Large intestine (tissue), 3 donors: ENCODE data around the gene ANKRD44. TPM values are rescaled to one million over a fixed set of nuclear protein-coding genes. Genes with fewer than 3 reads are reported as not detected.

Experiments
- DNase-seq, 2 donors: peaks; one replicate each; pipeline versions ENCODE4 v3.0.0 to v3.0.0-alpha.2; 2013
- H3K27ac ChIP-seq: one replicate; pipeline ENCODE4 v1.5.1; 2013; ENCODE audit warnings: low read length
- H3K27me3 ChIP-seq: 2 replicates; pipeline ENCODE4 v1.6.1; 2013; ENCODE audit warnings: low read length; ENCODE audit not compliant: control insufficient read depth, insufficient read depth
- H3K36me3 ChIP-seq: 2 replicates; pipeline ENCODE4 v1.6.1; 2013; ENCODE audit warnings: low read length; ENCODE audit not compliant: control insufficient read depth, insufficient read depth
- H3K4me1 ChIP-seq: one replicate; pipeline ENCODE4 v1.6.1; 2013; ENCODE audit warnings: low read length; ENCODE audit not compliant: control insufficient read depth, insufficient read depth
- H3K4me3 ChIP-seq: one replicate; pipeline ENCODE4 v1.5.1; 2013; ENCODE audit warnings: low read length
- H3K9me3 ChIP-seq: one replicate; pipeline ENCODE4 v1.6.1; 2013; ENCODE audit warnings: mild to moderate bottlenecking, low read depth, low read length, moderate library complexity; ENCODE audit not compliant: control insufficient read depth
- whole genome bisulfite sequencing: methylation state at CpG from one replicate; pipeline ENCODE4 v1.1.5; 2013; ENCODE audit warnings: low lambda C conversion rate; ENCODE audit not compliant: insufficient coverage; 5-methylcytosine and 5-hydroxymethylcytosine counted together
- polyA plus RNA-seq: library from polyadenylated mRNA; unstranded; fragments of 120-200 nt; gene quantifications from one replicate; pipeline ENCODE4 v1.2.1, GENCODE V29; 2013

Gene ANKRD44
- polyA plus RNA-seq, 1 donor = 8.4 TPM

GRCh38 chr2:197209742-197210408, 100.7 kb downstream of the ANKRD44 start:
- no peaks in the 10 kb centered on the region for H3K4me1 ChIP-seq
- H3K27me3 ChIP-seq = no peaks in the 10 kb centered on the region
- H3K27ac ChIP-seq = no peak overlapping the region
- WGBS = no CpG with 5 or more reads among the region's 6 CpGs
- no peaks in the 10 kb centered on the region for H3K36me3 ChIP-seq
- DNase-seq = no peak
- no peaks in the 10 kb centered on the region for H3K9me3 ChIP-seq
- H3K4me3 ChIP-seq = no peak overlapping the region

- no CpG with 5 or more reads among the region's 2 CpGs for WGBS
- Histone ChIP-seq H3K9me3 (no peaks in the 10 kb centered on the region), H3K4me3 (no peak overlapping the region), H3K27me3 (no peaks in the 10 kb centered on the region), H3K36me3 (no peaks in the 10 kb centered on the region), H3K4me1 (no peaks in the 10 kb centered on the region), H3K27ac (no peak overlapping the region)
- no peak for DNase-seq
Measured at GRCh38 chr2:197209246-197209645, 101.3 kb downstream of the ANKRD44 start.

GRCh38 chr2:197208841-197209240, 101.7 kb downstream of the ANKRD44 start:
- no CpG with 5 or more reads among the region's 3 CpGs for WGBS
- H3K27me3 ChIP-seq = no peaks in the 10 kb centered on the region
- no peak overlapping the region for H3K4me3 ChIP-seq
- H3K4me1 ChIP-seq = no peaks in the 10 kb centered on the region
- no peaks in the 10 kb centered on the region for H3K9me3 ChIP-seq
- no peak for DNase-seq
- no peaks in the 10 kb centered on the region for H3K36me3 ChIP-seq
- no peak overlapping the region for H3K27ac ChIP-seq

GRCh38 chr2:197208024-197208423, 102.6 kb downstream of the ANKRD44 start:
- Histone ChIP-seq H3K9me3 (no peaks in the 10 kb centered on the region), H3K4me1 (no peaks in the 10 kb centered on the region), H3K27me3 (no peaks in the 10 kb centered on the region), H3K36me3 (no peaks in the 10 kb centered on the region), H3K27ac (no peak overlapping the region), H3K4me3 (no peak overlapping the region)
- no CpG with 5 or more reads among the region's 6 CpGs for WGBS
- no peak for DNase-seq

GRCh38 chr2:197207598-197207997, 103.0 kb downstream of the ANKRD44 start:
- Histone ChIP-seq H3K4me3 (no peak overlapping the region), H3K27me3 (no peaks in the 10 kb centered on the region), H3K4me1 (no peaks in the 10 kb centered on the region), H3K9me3 (no peaks in the 10 kb centered on the region), H3K27ac (no peak overlapping the region), H3K36me3 (no peaks in the 10 kb centered on the region)
- 33% methylated on average over 1 of the region's 3 CpGs for WGBS
- DNase-seq = no peak

GRCh38 chr2:197207106-197207505, 103.5 kb downstream of the ANKRD44 start:
- WGBS = 60% methylated on average over 1 of the region's 2 CpGs
- DNase-seq = no peak
- Histone ChIP-seq H3K27me3 (no peaks in the 10 kb centered on the region), H3K36me3 (no peaks in the 10 kb centered on the region), H3K27ac (no peak overlapping the region), H3K4me3 (no peak overlapping the region), H3K9me3 (no peaks in the 10 kb centered on the region), H3K4me1 (no peaks in the 10 kb centered on the region)

- H3K27ac ChIP-seq = no peak overlapping the region
- DNase-seq = no peak
- no peaks in the 10 kb centered on the region for H3K36me3 ChIP-seq
- WGBS = no CpG with 5 or more reads among the region's 7 CpGs
- no peaks in the 10 kb centered on the region for H3K4me1 ChIP-seq
- H3K9me3 ChIP-seq = no peaks in the 10 kb centered on the region
- no peaks in the 10 kb centered on the region for H3K27me3 ChIP-seq
- no peak overlapping the region for H3K4me3 ChIP-seq
Measured at GRCh38 chr2:197205585-197206215, 104.9 kb downstream of the ANKRD44 start.

- H3K27ac ChIP-seq = no peak overlapping the region
- 83% methylated on average over 2 of the region's 5 CpGs for WGBS
Measured at GRCh38 chr2:197204519-197205250, 105.9 kb downstream of the ANKRD44 start.

GRCh38 chr2:197201874-197202273, 108.7 kb downstream of the ANKRD44 start:
- Histone ChIP-seq H3K4me1 (no peaks in the 10 kb centered on the region), H3K27me3 (no peaks in the 10 kb centered on the region), H3K9me3 (no peaks in the 10 kb centered on the region), H3K4me3 (no peak overlapping the region), H3K36me3 (no peaks in the 10 kb centered on the region), H3K27ac (no peak overlapping the region)
- no peak for DNase-seq
- 100% methylated on average over 1 of the region's 2 CpGs for WGBS

More at GRCh38 chr2:197204519-197205250, 105.9 kb downstream of the ANKRD44 start:
- H3K9me3 ChIP-seq = no peaks in the 10 kb centered on the region
- no peaks in the 10 kb centered on the region for H3K27me3 ChIP-seq
- no peak for DNase-seq
- no peak overlapping the region for H3K4me3 ChIP-seq
- no peaks in the 10 kb centered on the region for H3K4me1 ChIP-seq
- no peaks in the 10 kb centered on the region for H3K36me3 ChIP-seq

- H3K27ac ChIP-seq = no peak overlapping the region
- H3K4me3 ChIP-seq = no peak overlapping the region
- DNase-seq = no peak
- no peaks in the 10 kb centered on the region for H3K27me3 ChIP-seq
- no peaks in the 10 kb centered on the region for H3K36me3 ChIP-seq
- WGBS = 100% methylated on average over 1 of the region's 1 CpG
- no peaks in the 10 kb centered on the region for H3K4me1 ChIP-seq
- H3K9me3 ChIP-seq = no peaks in the 10 kb centered on the region
Measured at GRCh38 chr2:197200762-197201058, 109.9 kb downstream of the ANKRD44 start.
